Measurements from ENCODE around the gene PECR.

- TF ChIP-seq POLR2A (IDR thresholded peaks at IDR 0.05) (no peak), CTCF (IDR thresholded peaks at IDR 0.05) (no peak)
Observed at GRCh38 chr2:216014006-216014405, 67.6 kb downstream of the PECR start.
